Measurements from ENCODE around the gene E4F1.
"Not testable (repeated sequence)": the region's sequence is repeated elsewhere in the genome, so short reads cannot be mapped to it uniquely, and the experiment has no call there.

E4F1 gene

GRCh38 chr16:2258530-2258929 is 35.1 kb downstream of the E4F1 start:
- not testable (repeated sequence) for H3K4me3 ChIP-seq (ENCODE audit: low read length); DNase-seq (ENCODE audit: low read depth, low spot score)

- DNase-seq (ENCODE audit: low read depth, low spot score), result no peak
- no peak overlapping the region for H3K4me3 ChIP-seq (ENCODE audit: low read length)
Observed at GRCh38 chr16:2260250-2260649, 36.9 kb downstream of the E4F1 start.

- not testable (repeated sequence) for DNase-seq (ENCODE audit: low read depth, low spot score); H3K4me3 ChIP-seq (ENCODE audit: low read length)
Observed at GRCh38 chr16:2263026-2263425, 39.6 kb downstream of the E4F1 start.

GRCh38 chr16:2266887-2267286 is 43.5 kb downstream of the E4F1 start:
- not testable (repeated sequence) for DNase-seq (ENCODE audit: low read depth, low spot score)
- H3K4me3 ChIP-seq (ENCODE audit: low read length), result peak overlapping the region; percentile 78

- H3K4me3 ChIP-seq (ENCODE audit: low read length), result peak overlapping the region; percentile 78
- not testable (repeated sequence) for DNase-seq (ENCODE audit: low read depth, low spot score)
Observed at GRCh38 chr16:2267505-2267912, 44.1 kb downstream of the E4F1 start.

- H3K4me3 ChIP-seq (ENCODE audit: low read length), result peak within 1 kb of the TSS; percentile 78
- peak; percentile 94 for DNase-seq (ENCODE audit: low read depth, low spot score)
Observed at GRCh38 chr16:2267913-2268666, 44.7 kb downstream of the E4F1 start, which contains the start of gene RNPS1. RNPS1 (minus strand) TSS chr16:2268126; CDS start chr16:2264643, 3,483 bp downstream.

GRCh38 chr16:2270070-2270462 is 46.7 kb downstream of the E4F1 start:
- no peak overlapping the region for H3K4me3 ChIP-seq (ENCODE audit: low read length)
- no peak for DNase-seq (ENCODE audit: low read depth, low spot score)

GRCh38 chr16:2270588-2271470 is 47.4 kb downstream of the E4F1 start:
- no peak for DNase-seq (ENCODE audit: low read depth, low spot score)
- H3K4me3 ChIP-seq (ENCODE audit: low read length), result no peak overlapping the region

GRCh38 chr16:2271848-2272461 is 48.6 kb downstream of the E4F1 start:
- DNase-seq (ENCODE audit: low read depth, low spot score), result no peak
- no peak overlapping the region for H3K4me3 ChIP-seq (ENCODE audit: low read length)

GRCh38 chr16:2273484-2273883 is 50.1 kb downstream of the E4F1 start:
- DNase-seq (ENCODE audit: low read depth, low spot score), result no peak
- H3K4me3 ChIP-seq (ENCODE audit: low read length), result no peak overlapping the region

GRCh38 chr16:2273931-2274330 is 50.5 kb downstream of the E4F1 start:
- H3K4me3 ChIP-seq (ENCODE audit: low read length), result no peak overlapping the region
- DNase-seq (ENCODE audit: low read depth, low spot score), result no peak

GRCh38 chr16:2275476-2276367 is 52.3 kb downstream of the E4F1 start:
- DNase-seq (ENCODE audit: low read depth, low spot score), result no peak
- H3K4me3 ChIP-seq (ENCODE audit: low read length), result no peak overlapping the region

GRCh38 chr16:2276368-2277195 is 53.2 kb downstream of the E4F1 start:
- DNase-seq (ENCODE audit: low read depth, low spot score), result no peak
- no peak overlapping the region for H3K4me3 ChIP-seq (ENCODE audit: low read length)

- no peak for DNase-seq (ENCODE audit: low read depth, low spot score)
- H3K4me3 ChIP-seq (ENCODE audit: low read length), result no peak overlapping the region
Observed at GRCh38 chr16:2277466-2278271, 54.3 kb downstream of the E4F1 start.

- no peak for DNase-seq (ENCODE audit: low read depth, low spot score)
- H3K4me3 ChIP-seq (ENCODE audit: low read length), result no peak overlapping the region
Observed at GRCh38 chr16:2278272-2278608, 54.8 kb downstream of the E4F1 start.

GRCh38 chr16:2278956-2279800 is 55.8 kb downstream of the E4F1 start:
- H3K4me3 ChIP-seq (ENCODE audit: low read length), result no peak overlapping the region
- DNase-seq (ENCODE audit: low read depth, low spot score), result no peak

Data from Jurkat, Clone E6-1 (cell line).